Stimulated activated CD8-positive, alpha-beta memory T cell treated with anti-CD3 and anti-CD28 coated beads, Interleukin-7, amount 100 ng/mL, for 48 hours (primary cell): Measurements from ENCODE around the gene HK1.

Source experiments
- DNase-seq, 2 donors: peaks; one replicate each; pipeline ENCODE4 v3.0.0-alpha.2; 2020; ENCODE audit warnings: low read depth in 1 of 2; ENCODE audit errors: extremely low read depth in 1 of 2

The HK1 gene

GRCh38 chr10:69416695-69417094 is 138.4 kb downstream of the HK1 start, which contains the start of gene TACR2:
Gene TACR2 (minus strand): TSS chr10:69416918. CDS start chr10:69416323, 595 bp downstream.
- no peak for DNase-seq

DNA sequence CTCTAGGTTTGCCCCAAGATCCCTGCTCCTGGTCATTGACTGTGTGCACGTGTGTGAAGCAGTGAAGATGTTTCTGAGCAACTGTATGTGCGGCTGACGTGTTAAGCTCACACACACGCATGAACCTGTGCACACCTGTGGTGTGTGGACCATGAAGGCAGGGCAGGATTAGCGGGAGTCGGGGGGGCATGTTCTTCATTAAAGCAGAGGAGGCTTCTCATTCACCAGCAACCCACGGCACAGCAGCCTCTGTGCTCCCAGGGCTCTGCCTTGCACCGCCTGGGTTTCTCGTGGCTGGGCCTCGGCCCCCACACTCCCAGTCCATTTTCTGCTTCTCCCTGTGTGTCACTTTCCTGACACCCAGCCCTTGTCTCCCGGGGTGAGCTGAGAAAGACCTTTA is 139.2 kb downstream of the HK1 start:
- no peak for DNase-seq

- DNase-seq, result no peak
Measured at GRCh38 chr10:69418052-69418752, 139.9 kb downstream of the HK1 start.

GRCh38 chr10:69419096-69419743 is 140.9 kb downstream of the HK1 start:
- no peak for DNase-seq

DNA sequence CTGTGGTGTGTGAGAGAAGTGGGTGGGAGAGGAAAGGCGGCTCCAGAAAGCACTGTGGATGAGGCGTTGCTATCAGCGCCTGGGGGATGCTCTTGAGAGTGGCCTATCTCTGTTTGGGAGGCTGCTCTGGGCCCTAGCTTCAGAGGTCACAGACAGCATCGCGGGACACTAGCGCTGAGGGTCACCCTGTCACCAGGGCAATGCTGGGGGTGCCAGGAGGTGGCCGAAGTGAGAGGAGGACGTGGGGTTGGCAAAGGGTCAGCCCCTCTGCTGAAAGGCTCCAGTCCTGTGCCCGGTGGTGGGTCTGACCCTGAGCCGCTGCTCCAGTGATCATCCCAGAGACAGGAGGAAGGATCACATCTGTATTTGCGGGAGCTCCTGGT is 141.4 kb downstream of the HK1 start:
- DNase-seq, result no peak

DNA sequence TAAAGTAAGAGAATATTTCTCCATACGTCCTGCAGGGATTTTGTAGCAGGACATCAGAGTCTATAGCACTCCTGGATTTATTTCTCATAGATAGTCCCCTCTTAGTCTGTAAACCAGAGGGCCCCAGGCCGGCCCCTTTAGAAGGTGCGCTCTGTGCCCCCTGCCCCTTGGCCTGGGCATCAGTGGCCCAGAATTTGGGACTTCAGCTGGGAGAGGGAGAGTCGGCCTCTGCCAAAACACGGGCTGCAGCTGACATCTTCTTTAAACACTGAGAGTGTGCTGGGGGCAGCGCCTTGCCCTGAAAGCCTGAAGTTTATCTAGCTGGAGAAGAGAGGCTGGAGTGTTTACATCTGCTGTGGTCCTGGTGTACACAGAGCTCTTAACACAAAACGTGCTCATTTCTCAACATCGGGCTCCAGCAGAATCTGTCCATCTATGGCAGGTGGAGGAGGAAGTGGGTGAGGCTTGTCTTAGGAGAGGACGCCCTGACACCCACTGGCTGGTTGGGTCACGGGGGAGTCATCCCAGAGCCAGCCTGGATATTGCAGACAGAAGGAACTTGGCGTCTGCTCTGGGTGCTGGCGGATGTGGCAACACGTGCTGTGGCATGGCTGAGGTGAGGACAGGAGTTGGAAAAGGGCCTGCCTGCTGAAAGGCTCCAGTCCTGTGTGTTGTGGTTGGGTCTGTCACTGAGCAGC is 143.5 kb downstream of the HK1 start:
- DNase-seq, result no peak

GRCh38 chr10:69422676-69423075 is 144.4 kb downstream of the HK1 start:
- DNase-seq, result no peak

DNA sequence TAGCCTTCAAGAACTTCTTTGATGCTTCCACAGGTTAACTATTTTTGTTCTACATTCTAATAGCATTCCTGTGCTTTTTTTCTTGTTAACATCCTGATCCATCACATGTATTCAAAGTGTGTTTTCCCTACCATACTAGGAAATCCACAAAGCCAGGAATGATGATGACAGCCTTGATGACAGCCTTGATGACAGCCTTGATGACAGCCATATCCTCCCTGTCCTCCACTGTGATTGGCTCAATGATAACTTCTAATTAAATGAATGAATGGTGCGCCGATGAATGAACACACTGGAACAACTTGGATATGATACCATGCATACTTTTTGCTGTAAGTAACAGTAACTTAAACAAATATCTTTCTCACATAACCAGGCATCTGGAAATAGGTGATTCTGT is 146.7 kb downstream of the HK1 start:
- DNase-seq, result no peak

DNA sequence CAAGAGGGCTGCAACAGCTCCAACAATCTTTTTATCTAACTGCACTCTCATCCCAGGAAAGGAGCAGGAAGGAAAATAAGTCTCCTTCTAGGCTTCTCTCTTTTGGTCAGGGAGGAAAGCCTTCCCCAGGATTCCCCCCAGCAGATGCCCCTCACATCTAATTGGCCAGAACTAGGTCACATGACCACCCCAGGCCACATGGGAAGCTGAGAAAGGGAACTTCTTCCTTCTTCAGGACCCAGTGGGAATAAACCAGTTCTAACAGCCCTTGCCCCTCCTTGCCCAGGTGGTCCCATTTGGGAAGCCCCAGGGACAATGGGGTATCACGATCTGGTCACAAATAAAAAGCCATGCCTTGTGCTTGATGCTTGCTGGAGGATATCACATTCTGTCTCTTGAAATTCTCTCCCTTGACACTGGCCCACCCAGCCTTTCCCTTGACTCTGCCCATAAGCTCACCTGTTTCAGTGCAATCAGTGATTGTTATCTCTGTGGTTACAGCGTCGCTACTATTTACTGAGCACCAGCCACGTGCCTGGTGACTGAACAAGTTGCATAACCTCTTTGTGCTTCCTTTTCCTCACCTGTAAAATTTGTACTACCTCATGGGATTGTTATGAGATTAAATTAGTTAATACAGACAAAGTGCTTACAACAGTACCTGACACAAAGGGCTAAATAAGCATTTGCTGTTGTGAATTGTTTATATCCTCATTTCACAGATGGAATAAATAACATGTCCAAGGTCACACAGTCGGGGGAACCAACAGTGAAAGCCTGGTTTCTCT is 147.4 kb downstream of the HK1 start:
- no peak for DNase-seq

DNA sequence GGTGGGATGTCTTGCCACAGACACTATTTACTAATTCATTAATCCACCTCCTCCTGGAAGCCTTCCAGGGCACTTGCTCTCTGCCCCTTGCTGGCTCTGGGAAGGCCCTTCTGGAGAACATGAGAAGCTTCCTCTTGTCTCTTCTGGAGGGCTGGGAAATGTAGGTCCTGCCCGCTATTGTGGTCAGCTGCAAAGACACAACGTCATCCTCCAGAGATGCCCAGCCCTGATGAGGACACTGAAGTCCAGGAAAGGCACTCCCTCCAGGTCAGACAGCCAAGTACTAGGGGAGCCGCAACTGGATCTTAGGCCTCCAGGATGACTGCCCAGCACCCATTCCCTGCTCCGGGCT is 148.1 kb downstream of the HK1 start:
- DNase-seq, result no peak

DNA sequence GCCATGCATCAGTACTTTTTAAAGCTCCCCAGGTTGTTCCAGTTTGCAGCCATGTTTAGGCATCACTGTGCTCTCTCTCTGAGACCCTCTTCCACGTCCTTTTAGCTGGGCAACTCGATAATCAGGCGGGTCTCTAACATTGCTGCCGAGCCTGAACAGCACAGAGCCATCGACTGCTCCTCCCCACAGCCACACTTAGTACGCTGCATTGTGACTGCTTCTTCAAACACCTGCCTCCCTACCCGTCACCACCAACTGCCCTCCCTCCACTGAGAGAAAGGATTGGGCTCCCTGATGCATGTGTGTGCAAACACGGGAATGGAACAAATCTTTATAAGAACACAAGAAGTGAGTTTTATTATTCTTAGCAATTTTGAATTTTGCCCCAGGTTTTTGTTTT is 149.9 kb downstream of the HK1 start:
- DNase-seq, result no peak

DNA sequence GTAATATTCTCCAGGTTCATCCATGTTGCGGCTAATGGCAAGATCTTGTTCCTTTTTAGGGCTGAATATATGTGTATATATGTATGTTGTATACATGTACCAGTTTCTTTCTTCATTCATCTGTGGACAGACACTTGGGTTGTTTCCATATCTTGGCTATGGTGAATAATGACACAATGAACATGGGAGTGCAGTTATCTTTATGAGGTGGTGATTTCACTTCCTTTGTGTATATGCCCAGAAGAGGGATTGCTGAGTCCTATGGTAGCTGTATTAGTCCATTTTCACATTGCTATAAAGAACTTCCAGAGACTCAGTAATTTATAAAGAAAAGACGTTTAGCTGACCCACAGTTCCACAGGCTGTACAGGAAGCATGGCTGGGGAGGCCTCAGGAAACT is 155.9 kb downstream of the HK1 start:
- DNase-seq, result no peak

- no peak for DNase-seq
Measured at GRCh38 chr10:69434926-69435325, 156.6 kb downstream of the HK1 start.

- DNase-seq, result no peak
Measured at GRCh38 chr10:69435966-69436520, 157.7 kb downstream of the HK1 start.

- no peak for DNase-seq
Measured at GRCh38 chr10:69437321-69438259, 159.3 kb downstream of the HK1 start.

DNA sequence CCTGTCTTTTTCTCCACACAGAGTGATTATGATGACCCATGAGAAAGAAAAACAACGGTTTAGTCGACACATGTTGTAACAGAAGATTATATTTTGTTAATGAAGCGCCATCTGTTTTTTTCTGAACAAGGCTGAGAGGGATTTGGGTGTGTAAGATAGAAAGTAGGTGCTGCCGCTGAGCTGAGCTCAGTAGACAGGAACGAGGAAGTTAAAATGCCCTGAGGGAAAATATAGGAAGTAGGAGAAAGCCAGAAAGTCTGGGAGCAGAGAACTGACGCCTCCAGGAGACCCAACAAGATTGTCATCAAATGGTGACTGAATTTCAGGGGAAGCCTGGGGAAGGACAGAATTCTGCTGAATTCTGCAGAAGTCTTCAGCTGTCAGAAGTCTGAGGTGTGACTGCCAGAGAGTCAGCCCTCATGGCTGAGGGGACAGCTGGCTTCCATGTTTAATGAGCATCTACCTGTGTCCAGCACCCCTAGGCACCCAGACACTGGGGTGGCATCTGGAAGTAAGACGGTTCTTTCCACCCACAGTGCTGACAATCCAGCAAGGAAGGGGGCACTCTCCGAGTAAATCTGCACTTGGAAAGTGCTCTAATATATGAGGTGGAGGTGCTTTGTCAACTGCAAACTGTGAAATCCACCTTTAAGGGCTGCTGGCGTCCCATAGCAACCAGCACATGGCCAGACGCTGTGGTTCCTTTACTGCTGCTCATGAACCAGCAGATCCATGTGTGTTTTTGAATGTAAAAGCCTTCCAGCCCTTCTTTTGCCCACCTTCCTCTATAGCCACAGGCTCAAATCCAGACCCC is 160.4 kb downstream of the HK1 start:
- no peak for DNase-seq

- DNase-seq, result no peak
Measured at GRCh38 chr10:69439350-69439739, 161.0 kb downstream of the HK1 start.

DNA sequence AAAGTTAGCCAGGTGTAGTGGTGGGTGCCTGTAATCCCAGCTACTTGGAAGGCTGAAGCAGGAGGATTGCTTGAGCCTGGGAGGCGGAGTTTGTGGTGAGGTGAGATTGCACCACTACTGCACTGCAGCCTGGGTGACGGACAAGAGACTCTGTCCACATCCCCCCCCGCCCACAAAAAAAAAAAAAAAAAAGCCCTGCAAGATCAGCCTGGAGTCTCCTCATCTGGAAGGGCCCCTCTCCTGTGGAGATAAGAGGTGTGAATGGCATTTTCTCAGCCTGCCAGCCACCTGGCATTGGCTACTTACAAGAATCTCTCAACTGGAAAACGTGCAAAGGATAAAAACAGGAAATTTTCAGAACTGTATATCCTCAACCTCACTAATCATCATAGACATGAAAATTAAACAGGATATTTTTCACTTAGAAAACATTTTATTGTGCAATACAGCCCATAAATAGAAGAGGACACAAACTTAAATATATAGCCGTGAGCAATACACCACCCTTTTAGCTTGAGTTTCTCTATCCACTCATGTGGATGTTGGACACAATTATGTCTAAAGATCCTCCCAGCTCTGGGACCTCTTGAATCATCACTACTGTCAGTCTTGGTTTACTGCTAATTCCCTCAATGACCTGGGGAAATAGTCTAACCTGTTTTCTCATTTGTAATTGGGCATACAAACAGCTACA is 161.7 kb downstream of the HK1 start:
- no peak for DNase-seq

- DNase-seq, result no peak
Measured at GRCh38 chr10:69443354-69443753, 165.1 kb downstream of the HK1 start.
